ENCODE data around the gene PRDM8. TPM values are rescaled to one million over a fixed set of nuclear protein-coding genes. Genes with fewer than 3 reads are reported as not detected.

The PRDM8 gene
- total RNA-seq, 1 donor, result 3.6 TPM

DNA sequence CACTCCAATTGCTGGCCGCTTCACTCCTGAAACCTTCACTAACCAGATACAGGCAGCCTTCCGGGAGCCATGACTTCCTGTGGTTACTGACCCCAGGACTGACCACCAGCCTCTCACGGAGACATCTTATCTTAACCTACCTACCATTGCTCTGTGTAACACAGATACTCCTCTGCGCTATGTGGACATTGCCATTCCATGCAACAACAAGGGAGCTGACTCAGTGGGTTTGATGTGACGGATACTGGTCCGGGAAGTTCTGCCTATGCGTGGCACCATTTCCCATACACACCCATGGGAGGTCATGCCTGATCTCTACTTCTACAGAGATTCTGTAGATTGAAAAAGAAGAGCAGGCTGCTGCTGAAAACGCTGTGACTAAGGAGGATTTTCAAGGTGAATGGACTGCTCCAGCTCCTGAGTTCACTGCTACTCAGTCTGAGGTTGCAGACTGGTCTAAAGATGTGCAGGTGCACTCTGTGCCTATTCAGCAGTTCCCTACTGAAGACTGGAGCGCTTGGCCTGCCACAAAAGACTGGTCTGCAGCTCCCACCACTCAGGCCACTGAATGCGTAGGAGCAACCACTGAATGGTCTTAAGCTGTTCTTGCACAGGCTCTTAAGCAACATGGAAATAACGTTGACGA lies 35.8 kb upstream of the PRDM8 start:
- Histone ChIP-seq H3K4me2 (ENCODE audit: insufficient read depth, low read length) (no peak overlapping the region), H3K4me1 (ENCODE audit: insufficient read depth, low read length) (no peaks in the 10 kb centered on the region), H3K9me3 (ENCODE audit: low read depth, low read length) (no peaks in the 10 kb centered on the region)

DNA sequence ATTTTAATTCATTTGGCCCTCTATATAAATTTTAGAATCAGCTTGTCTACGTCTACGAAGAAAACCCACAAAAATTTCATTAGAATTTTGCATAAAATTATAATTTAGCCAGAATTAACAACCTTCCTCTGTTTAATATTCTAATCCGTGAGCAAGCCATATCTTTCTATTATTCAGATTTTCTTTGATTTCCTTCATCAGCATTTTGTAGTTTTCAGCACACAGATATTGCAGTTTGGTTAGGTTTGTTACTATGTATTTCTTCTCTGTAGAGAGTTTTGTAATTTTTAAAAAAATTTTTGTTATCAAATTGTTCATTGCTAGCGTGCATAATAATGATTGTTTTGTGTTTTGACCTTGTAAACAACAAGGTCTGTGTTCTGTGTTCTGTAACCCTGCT lies 34.9 kb upstream of the PRDM8 start:
- no peak for DNase-seq (ENCODE audit: insufficient read length, low spot score, missing footprints)
- no peaks in the 10 kb centered on the region for H3K4me1 ChIP-seq (ENCODE audit: insufficient read depth, low read length)

More for the DNA sequence above, 35.8 kb upstream of the PRDM8 start:
- Histone ChIP-seq H2AFZ (ENCODE audit: low read length) (peak overlapping the region; percentile 20), H4K20me1 (ENCODE audit: insufficient read depth, low read length) (no peaks in the 10 kb centered on the region), H3K79me2 (ENCODE audit: insufficient read depth, low read length) (no peaks in the 10 kb centered on the region), H3K27me3 (ENCODE audit: insufficient read depth, low read length) (no peaks in the 10 kb centered on the region), H3K4me3 (ENCODE audit: insufficient read depth, low read length) (no peak overlapping the region), H3K36me3 (ENCODE audit: insufficient read depth, low read length) (no peaks in the 10 kb centered on the region), H3K27ac (ENCODE audit: low read depth, low read length) (no peak overlapping the region)
- no peak for DNase-seq (ENCODE audit: insufficient read length, low spot score, missing footprints)
- no peak for TF ChIP-seq CTCF (IDR thresholded peaks at IDR 0.05; ENCODE audit: extremely low read depth, low read depth, low read length)

GRCh38 chr4:80165855-80166254 lies 31.4 kb upstream of the PRDM8 start:
- Histone ChIP-seq H3K36me3 (ENCODE audit: insufficient read depth, low read length) (no peaks in the 10 kb centered on the region), H2AFZ (ENCODE audit: low read length) (no peak overlapping the region), H3K4me2 (ENCODE audit: insufficient read depth, low read length) (no peak overlapping the region), H3K79me2 (ENCODE audit: insufficient read depth, low read length) (no peaks in the 10 kb centered on the region), H4K20me1 (ENCODE audit: insufficient read depth, low read length) (no peaks in the 10 kb centered on the region), H3K27ac (ENCODE audit: low read depth, low read length) (no peak overlapping the region), H3K4me1 (ENCODE audit: insufficient read depth, low read length) (no peaks in the 10 kb centered on the region), H3K27me3 (ENCODE audit: insufficient read depth, low read length) (no peaks in the 10 kb centered on the region), H3K4me3 (ENCODE audit: insufficient read depth, low read length) (no peak overlapping the region), H3K9me3 (ENCODE audit: low read depth, low read length) (no peaks in the 10 kb centered on the region)
- no peak for TF ChIP-seq CTCF (IDR thresholded peaks at IDR 0.05; ENCODE audit: extremely low read depth, low read depth, low read length)
- DNase-seq (ENCODE audit: insufficient read length, low spot score, missing footprints), result no peak

More for the DNA sequence above, 34.9 kb upstream of the PRDM8 start:
- no peaks in the 10 kb centered on the region for H3K27me3 ChIP-seq (ENCODE audit: insufficient read depth, low read length)
- no peaks in the 10 kb centered on the region for H3K9me3 ChIP-seq (ENCODE audit: low read depth, low read length)
- no peak overlapping the region for H2AFZ ChIP-seq (ENCODE audit: low read length)
- H3K27ac ChIP-seq (ENCODE audit: low read depth, low read length), result no peak overlapping the region
- TF ChIP-seq CTCF (IDR thresholded peaks at IDR 0.05; ENCODE audit: extremely low read depth, low read depth, low read length), result no peak
- no peak overlapping the region for H3K4me3 ChIP-seq (ENCODE audit: insufficient read depth, low read length)
- no peaks in the 10 kb centered on the region for H3K79me2 ChIP-seq (ENCODE audit: insufficient read depth, low read length)
- no peaks in the 10 kb centered on the region for H4K20me1 ChIP-seq (ENCODE audit: insufficient read depth, low read length)
- no peak overlapping the region for H3K4me2 ChIP-seq (ENCODE audit: insufficient read depth, low read length)
- H3K36me3 ChIP-seq (ENCODE audit: insufficient read depth, low read length), result no peaks in the 10 kb centered on the region

- peak overlapping the region; percentile 53 for H3K27ac ChIP-seq (ENCODE audit: low read depth, low read length)
- no peaks in the 10 kb centered on the region for H4K20me1 ChIP-seq (ENCODE audit: insufficient read depth, low read length)
- H3K4me2 ChIP-seq (ENCODE audit: insufficient read depth, low read length), result peak overlapping the region; percentile 35
- H3K36me3 ChIP-seq (ENCODE audit: insufficient read depth, low read length), result no peaks in the 10 kb centered on the region
- H2AFZ ChIP-seq (ENCODE audit: low read length), result no peak overlapping the region
- no peak for TF ChIP-seq CTCF (IDR thresholded peaks at IDR 0.05; ENCODE audit: extremely low read depth, low read depth, low read length)
- DNase-seq (ENCODE audit: insufficient read length, low spot score, missing footprints), result peak; percentile 87
- H3K4me1 ChIP-seq (ENCODE audit: insufficient read depth, low read length), result peaks cover 27% of the 10 kb centered on the region
- H3K79me2 ChIP-seq (ENCODE audit: insufficient read depth, low read length), result no peaks in the 10 kb centered on the region
- H3K4me3 ChIP-seq (ENCODE audit: insufficient read depth, low read length), result no peak overlapping the region
- H3K9me3 ChIP-seq (ENCODE audit: low read depth, low read length), result no peaks in the 10 kb centered on the region
- no peaks in the 10 kb centered on the region for H3K27me3 ChIP-seq (ENCODE audit: insufficient read depth, low read length)
Measured at GRCh38 chr4:80171251-80171650, 26.1 kb upstream of the PRDM8 start.
